ENCODE results near the gene EIF3A.

DNA sequence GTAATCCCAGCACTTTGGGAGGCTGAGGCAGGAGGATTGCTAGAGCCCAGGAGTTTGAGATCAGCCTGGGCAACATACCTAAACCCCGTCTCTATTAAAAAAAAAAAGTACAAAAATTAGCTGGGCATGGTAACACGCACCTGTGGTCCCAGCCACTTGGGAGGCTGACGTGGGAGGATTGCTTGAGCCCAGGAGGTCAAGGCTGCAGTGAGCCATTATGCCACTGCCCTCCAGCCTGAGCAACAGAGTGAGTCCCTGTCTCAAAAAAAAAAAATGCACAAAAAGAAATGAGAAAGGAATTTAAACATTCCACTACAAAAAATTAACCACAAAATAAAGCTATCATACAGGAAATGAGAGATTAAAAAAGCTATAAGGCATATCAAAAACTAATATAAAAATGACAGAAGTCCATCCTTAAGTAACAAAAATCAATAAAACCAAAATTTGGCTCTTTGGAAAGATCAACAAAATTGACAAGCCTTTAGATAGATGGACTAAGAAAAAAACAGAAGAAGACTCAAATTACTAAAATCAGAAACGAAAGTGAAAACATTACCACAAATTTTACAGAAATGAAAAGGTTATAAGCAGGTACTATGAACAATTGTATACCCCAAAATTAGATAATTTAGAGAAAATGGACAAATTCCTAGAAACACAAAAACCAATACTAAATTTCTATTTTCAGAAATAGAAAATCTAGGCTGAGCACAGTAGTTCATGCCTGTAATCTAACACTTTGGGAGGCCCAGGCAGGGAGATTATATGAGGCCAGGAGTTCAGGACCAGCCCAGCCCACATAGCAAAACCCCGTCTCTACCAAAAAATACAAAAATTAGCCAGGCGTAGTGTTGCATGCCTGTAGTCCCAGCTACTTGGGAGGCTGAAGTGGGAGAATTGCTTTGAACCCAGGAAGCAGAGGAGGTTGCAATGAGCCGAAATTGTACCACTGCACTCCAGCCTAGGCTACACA lies 93.5 kb downstream of the EIF3A start:
- TF ChIP-seq, protein P1, sequence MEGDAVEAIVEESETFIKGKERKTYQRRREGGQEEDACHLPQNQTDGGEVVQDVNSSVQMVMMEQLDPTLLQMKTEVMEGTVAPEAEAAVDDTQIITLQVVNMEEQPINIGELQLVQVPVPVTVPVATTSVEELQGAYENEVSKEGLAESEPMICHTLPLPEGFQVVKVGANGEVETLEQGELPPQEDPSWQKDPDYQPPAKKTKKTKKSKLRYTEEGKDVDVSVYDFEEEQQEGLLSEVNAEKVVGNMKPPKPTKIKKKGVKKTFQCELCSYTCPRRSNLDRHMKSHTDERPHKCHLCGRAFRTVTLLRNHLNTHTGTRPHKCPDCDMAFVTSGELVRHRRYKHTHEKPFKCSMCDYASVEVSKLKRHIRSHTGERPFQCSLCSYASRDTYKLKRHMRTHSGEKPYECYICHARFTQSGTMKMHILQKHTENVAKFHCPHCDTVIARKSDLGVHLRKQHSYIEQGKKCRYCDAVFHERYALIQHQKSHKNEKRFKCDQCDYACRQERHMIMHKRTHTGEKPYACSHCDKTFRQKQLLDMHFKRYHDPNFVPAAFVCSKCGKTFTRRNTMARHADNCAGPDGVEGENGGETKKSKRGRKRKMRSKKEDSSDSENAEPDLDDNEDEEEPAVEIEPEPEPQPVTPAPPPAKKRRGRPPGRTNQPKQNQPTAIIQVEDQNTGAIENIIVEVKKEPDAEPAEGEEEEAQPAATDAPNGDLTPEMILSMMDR (conservative IDR thresholded peaks at IDR 0.05 in 1 of 2, IDR thresholded peaks at IDR 0.05 in 1 of 2; ENCODE audit: extremely low read depth in 1 of 2, insufficient read depth in 1 of 2, low read depth in 1 of 2, low read length in 2 of 2) = no peak
- TF ChIP-seq EZH2 (IDR thresholded peaks at IDR 0.05; ENCODE audit: borderline replicate concordance, low read length) = no peak

Measured in mammary epithelial cell (primary cell).